22Rv1 (cell line): ENCODE results near the gene DYNC1I1.
A peak's percentile ranks its signal among the peaks of the same experiment; 100 is the strongest.

ENCODE experiments used
- ZFX ChIP-seq: fragments of 450-650 bp; IDR thresholded peaks from 2 replicates; pipeline ENCODE4 v1.6.1; 2017; ENCODE audit warnings: antibody characterized with exemption, borderline replicate concordance
- TF ChIP-seq, protein P1 (sequence below): fragments of 450-650 bp; IDR thresholded peaks from 2 replicates; pipeline ENCODE4 v1.5.1; 2017; ENCODE audit warnings: mild to moderate bottlenecking

DNA sequence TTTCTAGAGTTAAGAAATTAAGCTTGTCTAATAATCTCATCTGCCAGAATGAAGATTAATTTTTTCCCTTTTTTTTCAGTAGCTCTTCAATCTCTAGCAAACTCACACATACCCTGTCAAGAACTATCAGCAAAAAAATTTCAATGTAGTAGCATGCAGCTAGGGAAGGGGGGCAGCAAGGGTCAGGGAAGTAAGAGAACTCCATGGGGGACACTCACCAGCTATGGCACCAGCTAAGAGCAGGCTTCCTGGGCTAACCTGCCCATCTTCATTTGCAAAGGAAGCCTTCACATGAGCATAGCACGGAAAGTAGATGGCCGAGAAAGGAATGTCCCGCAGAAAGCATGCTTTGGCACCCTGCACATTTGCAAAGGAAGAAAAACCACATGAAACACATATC lies 359.2 kb downstream of the DYNC1I1 start:
- TF ChIP-seq, protein P1, sequence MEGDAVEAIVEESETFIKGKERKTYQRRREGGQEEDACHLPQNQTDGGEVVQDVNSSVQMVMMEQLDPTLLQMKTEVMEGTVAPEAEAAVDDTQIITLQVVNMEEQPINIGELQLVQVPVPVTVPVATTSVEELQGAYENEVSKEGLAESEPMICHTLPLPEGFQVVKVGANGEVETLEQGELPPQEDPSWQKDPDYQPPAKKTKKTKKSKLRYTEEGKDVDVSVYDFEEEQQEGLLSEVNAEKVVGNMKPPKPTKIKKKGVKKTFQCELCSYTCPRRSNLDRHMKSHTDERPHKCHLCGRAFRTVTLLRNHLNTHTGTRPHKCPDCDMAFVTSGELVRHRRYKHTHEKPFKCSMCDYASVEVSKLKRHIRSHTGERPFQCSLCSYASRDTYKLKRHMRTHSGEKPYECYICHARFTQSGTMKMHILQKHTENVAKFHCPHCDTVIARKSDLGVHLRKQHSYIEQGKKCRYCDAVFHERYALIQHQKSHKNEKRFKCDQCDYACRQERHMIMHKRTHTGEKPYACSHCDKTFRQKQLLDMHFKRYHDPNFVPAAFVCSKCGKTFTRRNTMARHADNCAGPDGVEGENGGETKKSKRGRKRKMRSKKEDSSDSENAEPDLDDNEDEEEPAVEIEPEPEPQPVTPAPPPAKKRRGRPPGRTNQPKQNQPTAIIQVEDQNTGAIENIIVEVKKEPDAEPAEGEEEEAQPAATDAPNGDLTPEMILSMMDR, result 0 out of 2 replicates have a peak, but pooled peaks have one; percentile 5
- no peak for TF ChIP-seq ZFX
